ENCODE data around the gene TJP1. TPM values are rescaled to one million over a fixed set of nuclear protein-coding genes. Genes with fewer than 3 reads are reported as not detected.

TJP1 gene
- total and polyA plus RNA-seq, 8 donors, result 14.7 to 80.0 (median 39.0) TPM

- no peak for FAIRE-seq
- no peak overlapping the region for H3K27ac ChIP-seq
- no peaks in the 10 kb centered on the region for H3K36me3 ChIP-seq
These were observed 44.1 kb upstream of the TJP1 start for GRCh38 chr15:29866337-29866736.

GRCh38 chr15:29864501-29864900 is 42.2 kb upstream of the TJP1 start:
- WGBS, 2 donors, result 37 to 44% methylated on average over 4 of the region's 4 CpGs
- H3K27ac ChIP-seq, result peak overlapping the region in 2 of 4 donors; percentile 13 to 47
- FAIRE-seq (no peak), ATAC-seq (peak in 1 of 4 donors; percentile 26), DNase-seq (no peak)
- TF ChIP-seq CTCF (IDR thresholded peaks at IDR 0.05), result no peak
- peaks cover 8 to 14% (median 14%) of the 10 kb centered on the region in 3 donors for H3K4me1 ChIP-seq
- no peaks in the 10 kb centered on the region for H3K36me3 ChIP-seq
- H3K4me3 ChIP-seq, result no peak overlapping the region
- H3K27me3 ChIP-seq, result no peaks in the 10 kb centered on the region
- no peaks in the 10 kb centered on the region for H3K9me3 ChIP-seq
- intact Hi-C loops (cut with DNase I), result no loop called here

More at GRCh38 chr15:29866337-29866736, 44.1 kb upstream of the TJP1 start:
- ATAC-seq (no peak), DNase-seq (no peak)
- Histone ChIP-seq H3K4me1 (peaks cover 8 to 14% (median 14%) of the 10 kb centered on the region in 3 donors), H3K27me3 (no peaks in the 10 kb centered on the region), H3K4me3 (no peak overlapping the region), H3K9me3 (no peaks in the 10 kb centered on the region)
- WGBS, 2 donors, result 96% methylated on average over 1 of the region's 1 CpG
- no peak for TF ChIP-seq CTCF (IDR thresholded peaks at IDR 0.05)
- intact Hi-C loops (cut with DNase I), result no loop called here

DNA sequence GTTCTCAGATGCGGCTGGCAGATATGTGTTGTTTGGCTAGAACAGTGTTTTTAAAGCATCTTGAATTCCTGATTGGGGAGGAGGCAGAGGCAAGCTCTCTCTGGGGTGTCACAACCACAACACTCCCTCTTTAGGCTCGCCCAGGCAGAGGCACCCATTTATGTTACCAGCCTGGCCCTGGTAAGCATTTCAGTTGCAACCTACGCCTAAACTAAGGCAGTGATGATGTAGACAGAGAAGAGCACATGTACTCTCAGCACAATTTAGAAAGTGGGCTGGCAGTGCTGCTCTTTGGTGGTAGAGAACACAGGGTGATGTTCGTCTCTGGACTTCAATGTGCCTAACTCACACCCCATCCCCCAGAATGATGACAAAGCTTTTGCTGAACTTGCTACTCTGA is 41.2 kb upstream of the TJP1 start:
- H3K27me3 ChIP-seq, result no peaks in the 10 kb centered on the region
- ATAC-seq (no peak), DNase-seq (no peak), FAIRE-seq (no peak)
- no peak overlapping the region for H3K4me3 ChIP-seq
- TF ChIP-seq CTCF (IDR thresholded peaks at IDR 0.05), result no peak
- 95 to 98% methylated on average over 4 of the region's 4 CpGs for WGBS, 2 donors
- no peaks in the 10 kb centered on the region for H3K36me3 ChIP-seq
- peaks cover 8 to 14% (median 14%) of the 10 kb centered on the region in 3 donors for H3K4me1 ChIP-seq
- intact Hi-C loops (cut with DNase I), result no loop called here
- H3K27ac ChIP-seq, result no peak overlapping the region
- H3K9me3 ChIP-seq, result no peaks in the 10 kb centered on the region

DNA sequence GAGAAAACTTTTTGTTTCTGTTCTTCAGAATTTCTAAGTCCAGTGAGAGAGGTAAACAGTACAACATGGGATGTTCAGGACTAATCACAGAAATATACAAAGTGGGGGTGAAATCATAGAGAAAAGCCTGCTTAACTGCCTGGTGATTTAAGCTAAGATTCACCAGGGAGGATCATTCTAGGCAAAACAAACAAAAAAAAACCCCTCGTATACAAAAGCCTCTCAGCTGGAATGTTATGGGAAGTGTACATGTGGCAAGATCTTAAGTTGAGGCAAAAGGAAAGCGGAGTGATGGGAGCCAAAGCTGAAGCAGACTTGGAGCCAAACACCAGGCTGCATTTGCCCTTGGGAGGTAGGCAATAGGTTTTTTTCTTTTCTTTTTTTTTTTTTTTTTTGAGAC is 40.0 kb upstream of the TJP1 start:
- no peak overlapping the region for H3K4me3 ChIP-seq
- DNase-seq (no peak), ATAC-seq (no peak), FAIRE-seq (no peak)
- H3K9me3 ChIP-seq, result no peaks in the 10 kb centered on the region
- H3K27me3 ChIP-seq, result no peaks in the 10 kb centered on the region
- H3K27ac ChIP-seq, result no peak overlapping the region
- 78 to 83% methylated on average over 2 of the region's 2 CpGs for WGBS, 2 donors
- intact Hi-C loops (cut with DNase I), result no loop called here
- H3K36me3 ChIP-seq, result no peaks in the 10 kb centered on the region
- TF ChIP-seq CTCF (IDR thresholded peaks at IDR 0.05), result no peak
- H3K4me1 ChIP-seq, result peaks cover 8 to 14% (median 14%) of the 10 kb centered on the region in 3 donors

DNA sequence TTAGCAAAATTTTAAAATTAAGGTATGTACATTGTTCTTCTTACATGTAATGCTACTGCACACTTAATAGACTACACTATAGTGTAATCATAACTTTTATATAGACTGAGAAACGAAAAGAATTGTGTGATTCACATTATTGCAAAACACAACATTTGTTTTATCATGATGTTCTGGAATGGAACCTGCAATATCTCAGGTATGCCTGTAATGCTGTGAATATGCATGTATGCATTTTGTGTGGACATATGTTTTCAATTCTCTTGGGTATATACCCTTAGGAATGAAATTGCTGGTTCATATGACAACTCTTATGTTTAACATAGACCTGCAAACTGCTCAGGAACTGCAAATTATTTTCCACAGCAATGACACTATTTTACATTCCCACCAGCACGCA is 38.6 kb upstream of the TJP1 start:
- H3K36me3 ChIP-seq, result no peaks in the 10 kb centered on the region
- intact Hi-C loops (cut with DNase I), result no loop called here
- no peaks in the 10 kb centered on the region for H3K9me3 ChIP-seq
- FAIRE-seq (no peak), DNase-seq (no peak), ATAC-seq (no peak)
- TF ChIP-seq CTCF (IDR thresholded peaks at IDR 0.05), result no peak
- no peak overlapping the region for H3K27ac ChIP-seq
- no peak overlapping the region for H3K4me3 ChIP-seq
- no peaks in the 10 kb centered on the region for H3K27me3 ChIP-seq
- H3K4me1 ChIP-seq, result peaks cover 8 to 14% (median 14%) of the 10 kb centered on the region in 3 donors
- 86 to 89% methylated on average over 2 of the region's 2 CpGs for WGBS, 2 donors
